Cardiac fibroblast (primary cell): Measurements from ENCODE around the gene EZR.
A peak's percentile ranks its signal among the peaks of the same experiment; 100 is the strongest.
"Not testable (repeated sequence)": the region's sequence is repeated elsewhere in the genome, so short reads cannot be mapped to it uniquely, and the experiment has no call there.

Experiments used
- DNase-seq, 2 donors: peaks; one replicate each; pipeline versions ENCODE4 v3.0.0 to v3.0.0-alpha.2; 2010; ENCODE audit warnings: low read depth in 2 of 2
- H3K4me3 ChIP-seq, 2 donors: replicated peaks in 1 of 2; 1 replicate in 1 of 2; 2 replicates in 1 of 2; pipeline ENCODE4 v1.5.1; 2011; ENCODE audit warnings: low read depth in 2 of 2, low read length in 2 of 2, mild to moderate bottlenecking in 2 of 2, moderate library complexity in 1 of 2
- CTCF ChIP-seq: IDR thresholded peaks from one replicate; pipeline ENCODE4 v1.5.1; 2011; ENCODE audit warnings: low read depth, mild to moderate bottlenecking, low read length, inconsistent platforms

EZR gene

GRCh38 chr6:158825951-158826306 lies 6.8 kb upstream of the EZR start:
- peak in 1 of 2 donors; percentile 86 for DNase-seq
- no peak for TF ChIP-seq CTCF
- no peak overlapping the region for H3K4me3 ChIP-seq

- no peak overlapping the region for H3K4me3 ChIP-seq
- DNase-seq, result peak in 1 of 2 donors; percentile 30
- TF ChIP-seq CTCF, result no peak
These were observed 6.1 kb upstream of the EZR start for GRCh38 chr6:158825038-158825950.

- not testable (repeated sequence) for DNase-seq, H3K4me3 ChIP-seq
These were observed 4.4 kb upstream of the EZR start for GRCh38 chr6:158823616-158824015.

GRCh38 chr6:158819977-158820622 lies 932 bp upstream of the EZR start:
- peak; percentile 31 to 46 for DNase-seq
- TF ChIP-seq CTCF, result no peak
- no peak overlapping the region for H3K4me3 ChIP-seq

GRCh38 chr6:158818581-158819212 lies 471 bp downstream of the EZR start:
- peak; percentile 65 for DNase-seq
- peak overlapping the region; percentile 75 to 88 for H3K4me3 ChIP-seq
- no peak for TF ChIP-seq CTCF

GRCh38 chr6:158817728-158818580 lies 1.2 kb downstream of the EZR start:
- DNase-seq, result peak; percentile 71 to 79
- no peak for TF ChIP-seq CTCF
- peak overlapping the region; percentile 75 to 88 for H3K4me3 ChIP-seq
